ENCODE results near the gene DAPK1.

The DAPK1 gene

GRCh38 chr9:87519461-87519860, 21.8 kb downstream of the DAPK1 start:
- DNase-seq, result no peak

- no peak for DNase-seq
Measured at GRCh38 chr9:87520172-87520683, 22.6 kb downstream of the DAPK1 start.

GRCh38 chr9:87521834-87522233, 24.2 kb downstream of the DAPK1 start:
- no peak for DNase-seq

GRCh38 chr9:87524061-87524460, 26.4 kb downstream of the DAPK1 start:
- DNase-seq, result no peak

GRCh38 chr9:87525546-87526303, 28.1 kb downstream of the DAPK1 start:
- DNase-seq, result no peak

GRCh38 chr9:87527211-87527916, 29.7 kb downstream of the DAPK1 start:
- DNase-seq, result no peak

- DNase-seq, result no peak
Measured at GRCh38 chr9:87528969-87529368, 31.3 kb downstream of the DAPK1 start.

GRCh38 chr9:87529671-87530070, 32.0 kb downstream of the DAPK1 start:
- DNase-seq, result no peak

GRCh38 chr9:87530716-87531115, 33.0 kb downstream of the DAPK1 start:
- no peak for DNase-seq

GRCh38 chr9:87531370-87532295, 34.0 kb downstream of the DAPK1 start:
- no peak for DNase-seq

GRCh38 chr9:87533271-87533670, 35.6 kb downstream of the DAPK1 start:
- no peak for DNase-seq

- DNase-seq, result no peak
Measured at GRCh38 chr9:87534036-87534435, 36.4 kb downstream of the DAPK1 start.

- DNase-seq, result no peak
Measured at GRCh38 chr9:87534957-87535356, 37.3 kb downstream of the DAPK1 start.

GRCh38 chr9:87535817-87536539, 38.3 kb downstream of the DAPK1 start:
- no peak for DNase-seq

GRCh38 chr9:87537625-87538024, 40.0 kb downstream of the DAPK1 start:
- no peak for DNase-seq

- no peak for DNase-seq
Measured at GRCh38 chr9:87540444-87541105, 42.9 kb downstream of the DAPK1 start.

GRCh38 chr9:87541663-87542062, 44.0 kb downstream of the DAPK1 start:
- DNase-seq, result no peak

GRCh38 chr9:87542141-87542540, 44.5 kb downstream of the DAPK1 start:
- DNase-seq, result no peak

GRCh38 chr9:87543251-87543650, 45.6 kb downstream of the DAPK1 start:
- DNase-seq, result no peak

- no peak for DNase-seq
Measured at GRCh38 chr9:87545858-87546257, 48.2 kb downstream of the DAPK1 start.

GRCh38 chr9:87546704-87547103, 49.0 kb downstream of the DAPK1 start:
- no peak for DNase-seq

- no peak for DNase-seq
Measured at GRCh38 chr9:87547671-87548081, 50.0 kb downstream of the DAPK1 start.

Data from stimulated activated naive CD4-positive, alpha-beta T cell treated with Interleukin-2 at 50 U/mL for 16 hours (primary cell).